GM10248 (cell line): ENCODE results near the gene NDUFAF7.

Source experiments
- CTCF ChIA-PET: fragments of 300-600 bp; sonication (Branson Sonifier 250); formaldehyde crosslinking; extraction: SDS; loops from one replicate; lab custom pipeline; 2021; ENCODE audit warnings: antibody characterized with exemption; lab: Yijun Ruan, JAX
- POLR2A ChIA-PET: fragments of 350-650 bp; sonication (Branson Sonifier 250); formaldehyde crosslinking; extraction: SDS; loops from one replicate; lab custom pipeline; 2020; ENCODE audit warnings: antibody characterized with exemption; lab: Yijun Ruan, JAX
- DNase-seq: peaks from one replicate; pipeline ENCODE4 v3.0.0; 2012; ENCODE audit errors: extremely low spot score
- CTCF ChIP-seq: IDR thresholded peaks from 2 replicates; pipeline ENCODE4 v1.5.1; 2012; ENCODE audit warnings: mild to moderate bottlenecking, low read depth; ENCODE audit errors: extremely low read depth, missing control alignments, control extremely low read depth

Gene NDUFAF7

GRCh38 chr2:37246205-37246604 lies 14.7 kb downstream of the NDUFAF7 start:
- POLR2A ChIA-PET: interaction anchor here (0.8 kb wide), 1 partner anchor 11 kb away, joined by 3 read pairs; no protein-coding TSS in a partner anchor
- CTCF ChIA-PET: interaction anchor here (1.7 kb wide), 2 partner anchors 14 to 21 kb away, joined by 4 to 7 read pairs; partner anchors contain the start of genes CEBPZ and NDUFAF7
- TF ChIP-seq CTCF: no peak
- DNase-seq: no peak

GRCh38 chr2:37250869-37251740 lies 19.6 kb downstream of the NDUFAF7 start:
- ChIA-PET POLR2A (no interaction called here), CTCF (interaction anchor here (1.4 to 2.1 kb wide), 4 partner anchors 9 to 21 kb away, joined by 4 to 5 read pairs (median 4); no protein-coding TSS in a partner anchor)
- TF ChIP-seq CTCF: no peak
- DNase-seq: no peak

- CTCF ChIA-PET: interaction anchor here (0.9 to 2.0 kb wide), 3 partner anchors 11 to 615 kb away, joined by 3 to 6 read pairs (median 3); no protein-coding TSS in a partner anchor
- no peak for TF ChIP-seq CTCF
- no peak for DNase-seq
- POLR2A ChIA-PET: no interaction called here
These were observed 31.1 kb downstream of the NDUFAF7 start for GRCh38 chr2:37262522-37262921.

GRCh38 chr2:37263839-37264238 lies 32.4 kb downstream of the NDUFAF7 start:
- TF ChIP-seq CTCF: no peak
- DNase-seq: no peak
- CTCF ChIA-PET: interaction anchor here (1.4 to 2.2 kb wide), 2 partner anchors 9 to 36 kb away, joined by 4 to 10 read pairs; no protein-coding TSS in a partner anchor
- POLR2A ChIA-PET: no interaction called here

GRCh38 chr2:37267685-37268084 lies 36.2 kb downstream of the NDUFAF7 start:
- POLR2A ChIA-PET: no interaction called here
- no peak for DNase-seq
- CTCF ChIA-PET: interaction anchor here (2.6 kb wide), 1 partner anchor 22 kb away, joined by 7 read pairs; no protein-coding TSS in a partner anchor
- no peak for TF ChIP-seq CTCF

GRCh38 chr2:37268111-37268510 lies 36.7 kb downstream of the NDUFAF7 start:
- CTCF ChIA-PET: interaction anchor here (2.6 kb wide), 1 partner anchor 23 kb away, joined by 7 read pairs; no protein-coding TSS in a partner anchor
- DNase-seq: no peak
- no peak for TF ChIP-seq CTCF
- POLR2A ChIA-PET: no interaction called here
